NCI-H2227 (cell line): ENCODE measurements around the gene TPRG1.

Experiments
- DNase-seq: peaks from one replicate; lab custom pipeline; 2025; ENCODE audit not compliant: unreplicated experiment; lab: John Stamatoyannopoulos, UW

The TPRG1 gene

DNA sequence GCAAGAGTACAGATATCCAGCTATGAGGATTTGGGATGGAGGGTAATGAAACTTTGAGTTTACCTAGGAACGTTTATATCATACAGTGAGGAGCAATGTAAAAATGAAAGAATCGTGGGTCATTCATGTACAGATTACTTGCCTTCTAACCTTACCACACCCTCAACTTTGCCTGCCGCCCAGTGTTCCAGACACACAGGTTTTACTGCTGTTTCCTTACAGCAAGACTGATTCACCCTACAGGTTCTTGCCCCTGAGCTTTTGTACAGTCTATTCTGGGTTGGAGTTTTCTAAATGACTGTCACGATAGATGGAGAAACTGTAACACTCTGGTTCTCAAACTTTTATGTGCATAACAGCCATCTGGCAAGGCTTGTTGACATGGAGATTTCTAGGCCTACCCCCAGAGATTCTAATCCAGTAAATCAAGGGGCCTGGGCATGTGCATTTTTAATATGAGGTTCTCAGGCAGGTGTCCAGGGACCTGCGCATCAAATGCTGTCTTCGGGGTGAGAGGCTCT, 6.6 kb upstream of the TPRG1 start:
- no peak for DNase-seq

DNA sequence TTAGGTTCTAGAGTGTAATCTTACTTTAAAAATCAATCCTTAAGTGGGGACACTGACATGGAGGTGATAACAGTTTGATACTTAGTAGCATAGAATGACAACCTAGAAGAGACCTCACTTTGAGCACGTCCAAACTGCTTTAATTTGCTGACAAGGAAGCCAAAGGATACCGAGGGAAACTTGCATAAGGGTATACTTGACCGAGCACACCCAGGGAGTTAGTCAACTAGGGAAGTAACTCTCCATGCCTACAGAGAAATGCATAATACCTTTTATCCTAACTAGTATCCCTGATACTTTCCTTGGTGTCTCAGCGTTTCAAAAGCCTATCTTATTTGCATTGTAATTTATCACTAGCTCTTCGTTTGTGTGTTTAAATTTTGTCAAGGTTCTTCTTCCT, 5.5 kb upstream of the TPRG1 start:
- DNase-seq: no peak

DNA sequence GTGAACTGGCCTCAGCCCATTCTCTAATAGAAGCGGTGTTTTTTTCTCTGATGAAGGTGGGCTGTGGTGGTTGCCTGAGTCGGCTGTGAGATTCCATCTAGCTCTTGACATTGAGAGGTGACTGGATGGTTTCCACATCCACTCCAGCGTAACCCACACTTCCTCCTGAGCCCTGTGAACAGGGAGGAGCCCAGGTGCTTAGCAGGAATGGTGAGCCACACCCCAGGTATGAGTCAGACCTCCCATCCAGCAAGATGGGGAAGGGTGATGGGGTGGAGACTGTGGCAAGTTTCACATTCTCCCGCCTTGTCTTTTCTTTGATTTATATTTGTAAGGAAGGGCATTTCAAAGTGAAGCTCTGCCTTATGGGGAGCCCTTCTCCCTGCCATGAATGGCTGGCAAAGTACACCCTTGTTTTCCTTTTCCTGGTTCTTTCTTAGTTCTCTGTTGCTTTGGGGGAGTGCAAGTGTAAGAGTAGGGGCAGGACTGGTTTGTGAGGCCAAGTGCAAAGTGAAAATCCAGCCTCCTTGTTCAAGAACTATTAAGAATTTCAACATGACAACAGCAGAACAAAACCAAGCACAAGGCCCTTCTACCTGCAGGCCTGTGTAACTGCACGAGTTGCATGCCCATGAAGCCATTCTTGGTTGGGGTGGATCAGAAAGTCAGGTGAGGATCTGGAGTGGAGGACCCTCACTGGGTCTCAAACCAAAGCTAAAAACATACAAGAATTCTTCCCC, 4.6 kb upstream of the TPRG1 start:
- no peak for DNase-seq

DNA sequence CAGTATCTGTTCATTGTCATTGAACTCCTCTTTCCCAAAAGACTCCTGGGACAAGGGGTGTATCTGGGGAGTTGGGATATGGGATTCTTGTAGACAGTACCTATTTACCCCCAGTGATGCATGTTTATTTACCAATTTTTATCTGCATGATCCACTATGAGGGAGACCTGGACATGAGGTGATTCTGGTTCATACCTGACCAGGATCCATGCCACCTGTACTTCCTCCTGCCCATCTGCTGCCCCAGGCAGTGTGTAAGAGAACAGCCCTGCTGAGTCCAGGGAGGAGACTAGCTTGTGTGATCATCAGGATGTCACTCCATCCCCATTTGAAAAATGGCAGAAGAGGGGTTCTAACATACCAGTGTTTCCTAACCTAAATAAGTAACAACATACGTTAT, 3.1 kb upstream of the TPRG1 start:
- no peak for DNase-seq

DNA sequence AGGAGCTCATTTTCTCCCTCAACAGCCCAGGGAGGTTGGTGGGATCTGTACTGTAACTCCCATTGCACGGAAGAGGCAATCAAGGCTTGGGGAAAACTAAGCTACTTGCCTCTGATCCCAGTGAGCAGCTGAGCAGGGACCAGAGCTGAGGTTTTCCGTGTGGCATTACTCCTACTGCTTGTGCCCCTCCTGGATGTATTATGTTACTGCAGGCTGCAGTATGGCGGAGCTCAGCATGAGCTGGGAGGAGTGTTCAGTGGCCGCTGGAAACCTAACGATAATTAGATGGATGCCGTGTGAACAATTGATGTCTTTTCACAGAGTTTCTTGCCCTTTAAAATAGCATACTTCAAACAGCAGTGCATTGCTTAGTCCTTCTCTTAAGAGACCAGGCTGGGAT, 2.0 kb upstream of the TPRG1 start:
- DNase-seq: peak; percentile 71

DNA sequence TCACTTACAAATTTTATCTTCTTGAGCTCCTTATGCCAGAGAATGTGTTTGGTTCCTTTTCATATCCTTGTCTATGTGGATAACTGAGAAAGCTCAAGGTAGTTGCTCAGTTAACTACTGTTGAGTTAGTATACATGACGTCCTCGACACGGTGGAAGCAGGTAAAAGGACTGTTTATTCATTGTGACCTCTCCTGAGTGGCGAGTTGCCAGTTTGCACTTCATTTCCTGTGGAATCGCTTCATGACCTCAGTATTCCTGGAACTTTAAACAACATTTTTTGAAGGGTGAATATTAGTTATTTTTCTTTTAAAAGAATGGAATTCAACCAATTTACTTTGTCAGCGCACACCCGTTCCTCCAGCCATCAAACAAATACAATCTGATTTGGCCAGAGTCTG, 1.2 kb upstream of the TPRG1 start:
- DNase-seq: no peak

DNA sequence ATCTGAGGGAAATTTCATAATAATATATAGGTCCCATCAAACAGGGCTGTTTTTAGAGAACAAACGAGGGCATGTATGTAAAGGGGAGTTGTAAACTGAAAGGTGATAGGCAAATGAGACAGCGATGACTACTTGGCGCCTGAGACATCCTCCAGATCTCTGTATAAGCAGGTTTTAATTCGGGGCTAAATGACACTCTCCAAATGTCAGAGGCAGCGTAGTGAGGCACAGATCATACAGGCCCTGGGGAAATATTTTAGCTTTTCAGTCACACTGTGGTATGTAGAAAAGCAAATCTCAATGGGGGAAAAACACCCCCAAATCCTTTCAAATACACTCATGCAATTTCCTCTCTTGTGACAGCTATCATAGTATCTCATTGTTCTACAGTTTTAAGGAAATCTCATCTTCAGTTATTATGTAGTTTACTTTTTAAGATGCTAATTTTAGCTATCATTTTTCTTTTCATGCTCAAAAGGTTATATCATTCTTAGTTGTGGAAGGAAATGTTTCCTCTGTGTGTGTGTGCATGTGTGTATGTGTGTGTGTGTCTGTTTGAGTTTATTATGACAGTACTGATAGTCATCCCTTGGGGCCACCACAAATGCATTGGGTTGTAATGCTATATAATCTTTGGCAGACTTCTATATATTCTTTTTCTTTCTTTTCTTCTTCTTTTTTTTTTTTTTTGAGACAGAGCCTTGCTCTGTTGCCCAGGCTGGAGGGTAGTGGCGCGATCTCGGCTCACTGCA, 1.1 kb downstream of the TPRG1 start:
- DNase-seq: no peak

DNA sequence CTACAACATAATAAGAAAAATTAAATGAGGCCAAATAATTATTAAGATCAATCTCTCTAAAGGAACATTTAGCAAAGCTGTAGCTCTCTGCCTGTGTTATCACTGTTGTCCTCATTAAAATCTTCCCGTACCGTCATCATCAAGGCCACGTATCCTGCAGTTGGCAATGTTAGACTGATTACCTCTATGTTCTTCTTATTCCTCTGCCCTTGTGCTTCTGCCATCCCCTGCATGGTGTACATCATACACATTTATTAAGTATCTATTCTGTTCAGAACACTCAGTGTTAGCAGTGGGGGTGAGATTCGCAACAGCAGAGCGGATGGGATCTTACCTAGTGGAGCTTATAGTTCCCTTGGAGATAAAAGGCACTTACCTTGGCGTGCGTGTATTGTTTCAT, 12.8 kb downstream of the TPRG1 start:
- DNase-seq: no peak

DNA sequence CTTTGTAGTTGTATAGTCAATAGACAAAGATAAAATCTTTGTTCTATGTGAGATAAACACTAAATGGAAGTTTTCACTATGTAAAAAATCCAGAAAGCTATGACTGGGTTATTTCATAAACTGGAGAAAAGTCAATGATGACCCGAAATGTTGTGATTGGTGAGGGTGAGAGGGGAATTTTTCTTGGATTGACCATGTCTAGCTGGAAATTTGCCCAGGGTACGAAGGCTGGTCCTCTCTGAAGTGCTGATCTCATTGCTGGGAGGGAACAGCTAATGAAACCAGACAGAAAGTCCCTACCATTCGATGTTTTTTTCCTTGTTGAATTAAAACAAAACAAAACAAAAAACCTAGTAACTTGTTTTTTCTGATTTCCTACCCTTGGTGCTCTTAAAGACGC, 14.3 kb downstream of the TPRG1 start:
- DNase-seq: no peak

DNA sequence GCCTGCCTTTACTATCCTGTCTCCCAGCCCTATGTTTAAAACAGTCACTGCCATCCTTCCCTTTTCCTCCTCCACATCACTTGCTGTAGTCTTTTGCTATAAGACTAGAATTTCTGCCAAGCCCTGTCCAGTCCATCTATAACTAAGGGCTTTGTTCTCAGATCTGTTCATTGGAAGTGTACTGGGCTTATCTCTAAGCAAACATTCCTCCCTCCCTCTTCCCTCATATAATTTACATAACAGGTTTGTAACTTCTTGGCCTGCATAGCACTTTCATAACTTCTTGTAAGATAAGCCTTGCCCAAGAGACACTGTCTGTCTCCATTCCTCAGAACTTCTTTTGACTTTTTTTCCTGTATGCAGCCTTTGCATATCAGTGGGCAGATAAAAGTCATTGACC, 16.7 kb downstream of the TPRG1 start:
- no peak for DNase-seq

DNA sequence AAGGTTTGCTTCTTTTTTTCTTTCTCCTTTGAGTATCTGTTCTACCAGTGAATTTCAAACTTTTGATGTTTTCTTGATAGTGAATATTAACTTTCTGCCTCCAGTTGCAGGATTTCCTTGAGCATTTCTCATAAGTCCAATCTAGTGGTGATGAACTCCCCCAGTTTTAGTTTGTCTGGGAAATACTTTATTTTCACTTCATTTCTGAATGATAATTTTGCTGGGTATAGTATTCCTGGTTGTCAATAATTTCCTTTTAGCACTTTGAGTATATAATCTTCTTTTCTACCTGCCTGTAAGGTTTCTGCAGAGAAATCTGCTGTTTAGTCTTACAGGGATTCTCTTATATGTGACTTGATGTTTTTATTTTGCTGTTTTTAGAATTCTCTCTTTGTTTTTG, 21.0 kb downstream of the TPRG1 start:
- no peak for DNase-seq

DNA sequence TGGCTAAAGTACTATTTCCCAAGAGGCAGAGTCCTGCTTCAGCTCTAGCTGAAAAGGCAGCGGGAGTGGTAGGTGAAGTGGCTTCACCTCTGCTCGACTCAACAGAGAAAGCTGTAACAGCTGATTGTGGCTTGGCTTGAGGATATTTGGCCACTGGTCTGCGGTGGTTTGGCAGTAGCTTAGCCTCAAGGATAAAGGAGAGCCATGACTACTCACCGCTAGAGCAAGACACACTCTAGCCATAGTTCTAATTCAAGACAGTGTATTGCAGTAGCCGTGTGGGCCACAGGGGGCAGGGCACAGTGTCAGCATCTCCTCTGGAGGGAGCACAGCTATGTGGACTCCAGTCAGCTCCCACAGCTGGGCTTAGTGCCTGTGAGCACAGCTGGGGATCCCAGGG, 23.5 kb downstream of the TPRG1 start:
- no peak for DNase-seq

DNA sequence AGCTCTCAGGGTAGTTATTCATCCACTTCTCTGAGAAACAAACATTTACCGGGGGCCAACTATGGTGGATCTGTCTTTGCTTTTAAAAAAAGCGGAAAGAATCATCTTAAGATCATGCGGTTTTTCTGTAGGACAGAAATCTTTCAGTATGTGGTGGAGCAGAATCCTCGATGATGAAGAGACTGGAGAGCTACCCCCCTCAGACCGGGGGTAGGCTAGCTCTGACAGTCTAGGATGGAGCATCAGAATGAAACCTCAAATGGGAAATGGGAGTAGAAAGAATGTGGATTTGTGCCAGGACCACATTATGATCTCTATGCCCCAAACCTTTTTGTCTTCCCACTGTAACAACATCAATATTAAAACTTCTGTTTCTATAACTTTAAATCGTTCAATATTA, 30.3 kb downstream of the TPRG1 start:
- DNase-seq: no peak

DNA sequence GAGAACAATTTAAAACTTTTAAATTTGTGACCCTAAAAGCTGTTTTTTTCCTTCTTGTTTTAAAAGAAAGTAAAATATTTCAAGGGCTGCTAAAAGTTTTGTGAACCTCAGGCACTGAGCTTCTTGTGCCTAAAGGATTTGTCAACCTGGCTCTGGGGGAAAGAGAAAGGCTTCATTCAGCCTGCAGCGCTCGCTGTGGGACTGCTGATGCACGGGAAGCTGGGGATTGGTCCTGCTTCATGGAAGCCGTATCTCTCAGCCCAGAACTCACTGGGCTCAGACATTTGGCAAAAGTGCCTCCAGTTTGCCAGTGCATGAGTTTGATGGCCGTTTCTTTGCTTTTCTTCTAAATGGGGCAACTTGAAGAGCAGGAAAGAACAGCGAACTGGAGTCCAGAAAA, 30.8 kb downstream of the TPRG1 start:
- DNase-seq: no peak

DNA sequence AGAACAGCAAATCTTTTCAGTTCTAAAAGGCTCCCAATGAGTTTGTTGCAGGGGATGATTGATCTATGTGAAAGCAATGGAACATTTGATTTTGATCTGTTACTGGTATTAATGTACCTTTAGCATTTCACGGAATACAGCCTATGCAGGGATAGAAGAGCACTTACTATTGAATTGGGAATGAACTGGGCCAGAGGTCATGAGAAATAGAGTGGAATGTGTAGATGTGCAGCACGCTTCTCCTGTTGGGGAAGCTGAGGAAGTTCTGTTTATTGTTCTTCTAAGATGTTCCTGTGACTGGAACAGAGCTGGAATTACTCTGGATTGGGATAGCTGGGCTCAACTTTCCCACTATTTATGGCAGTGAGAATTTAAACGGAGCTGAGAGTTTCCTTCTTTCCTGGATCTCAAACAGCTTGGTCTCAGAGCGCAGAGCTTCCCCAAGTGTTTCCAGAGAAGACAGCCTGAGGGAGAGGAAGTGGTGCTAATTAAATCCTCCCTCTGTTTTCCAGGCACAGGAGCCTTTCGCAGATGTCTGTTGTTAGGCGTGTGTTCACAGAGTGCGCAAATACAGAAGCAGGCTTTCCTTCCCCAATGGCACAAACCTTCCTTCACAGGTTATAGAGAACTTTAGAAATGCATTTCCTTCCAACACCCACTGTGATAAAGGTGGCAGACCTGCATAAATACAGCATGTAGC, 32.5 kb downstream of the TPRG1 start:
- no peak for DNase-seq

DNA sequence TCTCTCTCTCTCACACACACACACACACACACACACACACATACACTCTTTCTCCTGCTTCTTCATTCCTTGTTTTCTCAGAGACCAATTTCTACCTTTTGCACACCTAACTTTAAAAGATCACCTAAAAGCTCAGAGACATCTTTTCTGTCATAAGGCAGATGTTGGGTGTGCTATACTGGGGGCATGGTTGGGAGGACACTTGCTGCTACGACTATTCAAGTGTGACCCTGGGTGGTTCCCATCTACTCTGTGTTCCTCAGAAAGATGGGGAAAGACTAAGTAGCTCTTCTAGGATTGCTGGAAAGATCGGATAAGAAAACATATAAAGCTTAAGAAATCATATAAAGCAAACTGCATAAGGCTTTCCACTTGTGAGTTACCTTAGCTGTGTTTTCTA, 33.2 kb downstream of the TPRG1 start:
- no peak for DNase-seq

DNA sequence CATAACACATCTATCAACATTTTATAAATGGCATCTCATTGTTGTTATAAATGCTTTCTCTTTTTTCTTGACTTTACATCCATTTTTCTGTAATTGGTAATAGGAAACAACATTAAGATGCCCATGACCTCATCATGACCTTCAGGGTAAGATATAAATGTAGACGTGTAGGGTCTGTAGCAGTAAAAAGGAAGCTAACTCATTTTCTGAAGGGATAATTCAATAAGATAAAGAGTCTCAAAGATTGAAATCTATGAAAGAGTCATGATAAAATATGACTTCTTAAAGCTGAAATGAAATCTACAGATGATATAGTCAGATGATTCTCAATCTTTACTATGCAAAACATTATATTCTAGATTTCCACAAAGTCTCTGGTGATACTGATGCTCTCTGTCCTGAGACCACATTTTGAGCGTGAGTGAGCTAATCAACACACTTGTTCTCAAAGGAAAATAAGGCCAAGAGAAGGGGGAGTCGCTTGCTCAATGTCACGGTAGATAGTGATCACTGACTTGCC, 38.5 kb downstream of the TPRG1 start:
- DNase-seq: no peak

DNA sequence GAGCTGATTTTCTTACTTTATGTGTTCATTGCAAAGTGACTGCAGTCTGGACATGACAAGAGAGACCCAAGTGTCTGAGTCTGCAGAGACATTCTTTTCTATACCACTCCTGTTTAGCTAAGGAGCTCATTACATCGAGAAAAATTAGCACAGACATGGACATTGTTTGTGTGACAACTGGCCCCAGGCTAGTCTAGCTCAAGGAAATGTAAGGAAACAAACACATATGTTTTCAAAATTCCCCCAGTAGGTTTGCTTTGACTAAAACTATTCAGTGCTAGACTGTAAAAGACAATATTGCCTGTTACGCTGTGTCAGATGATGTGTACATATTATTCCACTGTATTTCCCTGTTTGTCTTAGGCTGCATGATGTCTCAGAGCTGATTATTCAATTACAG, 40.9 kb downstream of the TPRG1 start:
- no peak for DNase-seq

DNA sequence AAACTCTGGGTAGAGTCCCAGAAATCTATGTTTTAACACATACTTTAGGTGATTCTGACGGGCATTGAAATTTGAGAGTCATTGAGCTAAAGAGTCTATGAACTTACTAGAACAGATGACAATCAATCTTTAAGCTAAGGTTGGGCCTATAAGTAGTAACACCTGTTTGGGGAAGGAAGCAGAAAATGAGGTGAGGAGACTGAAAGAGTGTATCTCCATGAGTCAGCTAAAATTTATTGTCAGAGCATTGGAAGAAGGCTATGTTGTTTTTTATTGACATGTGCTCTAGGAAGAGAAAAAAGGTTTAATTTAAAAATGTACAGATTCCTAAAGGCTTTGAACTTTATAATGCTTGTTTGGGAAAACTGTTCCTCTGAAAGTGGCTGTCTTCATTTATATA, 42.9 kb downstream of the TPRG1 start:
- no peak for DNase-seq

DNA sequence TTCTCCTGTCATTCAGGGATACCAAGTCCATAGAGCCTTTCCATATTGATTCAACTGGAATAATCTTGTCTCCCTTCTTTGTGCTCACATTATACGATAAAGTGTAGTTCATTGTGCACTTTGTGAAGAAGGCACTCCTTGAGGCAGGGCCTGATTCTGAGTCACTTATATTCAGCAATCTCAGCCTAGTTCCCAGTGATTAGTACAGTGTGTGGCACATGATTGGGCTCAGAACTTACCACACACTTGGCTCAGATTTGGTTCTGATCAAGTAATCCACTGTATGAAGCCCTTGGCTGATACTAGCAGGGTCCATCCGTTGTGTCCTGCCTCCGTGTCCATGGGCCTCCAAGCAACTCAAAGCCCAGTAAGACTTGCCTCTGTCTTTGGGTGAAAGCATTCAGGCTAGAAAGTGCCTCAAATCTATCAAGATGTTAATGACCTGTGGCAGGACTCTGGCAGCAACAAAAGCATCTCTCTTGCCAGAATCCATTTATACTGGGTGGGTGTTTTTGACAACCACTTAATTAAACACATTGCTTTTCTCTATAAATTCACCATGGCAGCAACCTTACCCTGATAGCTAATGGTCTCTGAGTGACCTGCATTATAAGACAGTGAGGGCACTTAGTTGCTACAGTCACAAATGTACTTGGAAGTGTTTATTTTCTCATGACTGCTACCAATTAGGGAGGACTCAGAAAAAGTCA, 51.3 kb downstream of the TPRG1 start:
- DNase-seq: peak; percentile 11

DNA sequence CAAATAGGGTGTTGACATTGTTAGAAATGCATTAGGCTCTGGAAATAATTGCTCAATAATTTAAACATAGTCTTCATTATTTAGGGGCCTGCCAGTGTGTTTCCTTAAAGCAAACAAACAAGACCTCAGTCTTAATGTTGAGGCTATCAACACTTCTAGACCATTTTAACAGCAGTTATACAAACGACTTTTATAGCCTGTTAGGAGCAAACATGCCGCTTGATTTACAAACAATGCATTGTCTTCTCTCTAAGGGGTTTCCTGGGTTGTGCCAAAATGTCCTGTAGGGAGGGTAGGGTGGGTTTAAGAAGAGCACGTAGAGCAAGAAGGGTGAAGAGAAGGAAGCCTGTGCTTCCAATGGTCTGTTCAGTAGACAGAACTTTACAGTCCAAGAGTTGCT, 53.7 kb downstream of the TPRG1 start:
- DNase-seq: no peak
